Stimulated activated CD8-positive, alpha-beta memory T cell treated with anti-CD3 and anti-CD28 coated beads, Interleukin-4, amount 100 ng/mL, for 1 hour (primary cell): ENCODE data around the gene NEURL1.

Source experiments
- DNase-seq, 2 donors: peaks; one replicate each; pipeline ENCODE4 v3.0.0-alpha.2; 2020; ENCODE audit warnings: low read depth in 2 of 2, low spot score in 1 of 2

The NEURL1 gene

GRCh38 chr10:103582331-103583123, 89.0 kb downstream of the NEURL1 start:
- DNase-seq: no peak

GRCh38 chr10:103583871-103584215, 90.3 kb downstream of the NEURL1 start:
- no peak for DNase-seq

- DNase-seq: peak; percentile 8 to 31
Measured at GRCh38 chr10:103584216-103585010, 90.9 kb downstream of the NEURL1 start.

- DNase-seq: no peak
Measured at GRCh38 chr10:103585011-103585405, 91.5 kb downstream of the NEURL1 start.

DNA sequence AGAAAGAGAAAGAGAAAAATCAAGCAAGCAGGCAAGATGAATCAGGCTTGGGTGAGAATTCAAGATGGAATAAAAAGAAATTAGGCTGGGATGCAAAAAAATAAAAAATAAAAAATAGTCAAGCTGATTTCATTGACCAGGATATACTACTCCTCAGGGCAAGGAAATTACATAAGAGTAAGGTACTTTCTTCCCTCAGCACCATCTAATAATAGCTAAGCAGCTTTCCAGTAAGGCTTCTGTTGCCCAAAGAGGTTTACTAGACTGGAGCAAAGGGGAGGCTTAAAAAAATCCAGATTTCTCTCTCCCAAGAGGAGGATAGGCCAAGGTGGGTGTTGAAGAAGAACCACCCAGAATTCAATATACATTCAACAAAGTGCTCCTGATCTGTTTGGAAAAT, 93.6 kb downstream of the NEURL1 start:
- DNase-seq: no peak

GRCh38 chr10:103589074-103589630, 95.6 kb downstream of the NEURL1 start:
- DNase-seq: no peak

GRCh38 chr10:103590060-103590459, 96.6 kb downstream of the NEURL1 start:
- no peak for DNase-seq

DNA sequence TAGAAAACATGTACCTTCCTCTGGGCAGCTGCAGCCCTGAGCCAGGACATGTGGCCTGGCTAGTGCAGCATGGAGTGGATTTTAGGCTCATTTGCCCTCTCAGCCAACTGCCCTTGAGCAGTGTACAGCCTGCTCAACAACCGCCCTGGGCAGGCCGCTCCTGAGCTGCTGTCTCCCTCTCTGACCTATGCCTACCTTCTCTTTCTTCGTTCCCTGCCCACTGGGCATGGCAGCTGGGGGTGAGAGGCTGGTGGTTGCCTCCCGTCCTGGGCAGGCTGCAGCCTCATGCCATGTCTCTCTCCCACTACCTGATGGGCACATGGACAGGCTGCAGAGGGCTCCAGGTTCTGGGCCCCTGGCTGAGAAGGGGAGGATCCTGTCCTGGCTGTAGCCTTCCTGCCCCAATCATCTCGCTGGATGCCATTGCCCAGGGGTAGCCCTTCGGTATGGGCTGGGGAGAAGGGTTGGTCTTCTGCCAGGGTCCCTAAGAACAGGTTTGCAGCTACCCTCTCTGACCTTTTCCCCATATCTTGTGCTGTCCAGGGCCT, 97.3 kb downstream of the NEURL1 start:
- DNase-seq: no peak

GRCh38 chr10:103592186-103593021, 98.9 kb downstream of the NEURL1 start:
- DNase-seq: no peak

DNA sequence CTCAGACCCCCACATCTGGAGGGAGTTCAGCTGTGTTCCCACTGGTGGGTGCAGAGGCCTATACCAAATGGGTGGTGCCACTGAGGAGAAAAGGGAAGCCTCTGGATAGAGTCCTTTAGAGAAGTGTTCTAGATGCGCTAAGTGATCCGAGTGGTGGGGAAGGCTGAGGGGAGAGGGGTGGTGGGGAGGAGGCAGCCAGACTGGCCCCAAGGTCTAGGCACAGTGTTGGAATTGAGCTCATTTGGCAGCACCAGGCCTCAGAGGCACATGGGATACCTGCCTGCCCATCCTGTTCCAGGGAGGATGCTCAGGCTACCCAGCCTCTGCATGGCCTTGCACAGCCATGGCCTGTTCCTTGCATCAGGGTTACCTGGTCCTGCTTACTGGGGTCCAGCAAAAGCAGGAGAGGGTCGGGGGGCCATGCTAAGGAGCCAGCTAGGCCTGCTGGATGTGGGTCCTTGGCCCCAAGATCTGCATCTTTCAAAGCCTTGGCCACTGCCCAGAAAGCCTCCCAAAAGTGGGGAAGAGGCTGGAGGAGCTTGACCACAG, 99.6 kb downstream of the NEURL1 start:
- DNase-seq: no peak

DNA sequence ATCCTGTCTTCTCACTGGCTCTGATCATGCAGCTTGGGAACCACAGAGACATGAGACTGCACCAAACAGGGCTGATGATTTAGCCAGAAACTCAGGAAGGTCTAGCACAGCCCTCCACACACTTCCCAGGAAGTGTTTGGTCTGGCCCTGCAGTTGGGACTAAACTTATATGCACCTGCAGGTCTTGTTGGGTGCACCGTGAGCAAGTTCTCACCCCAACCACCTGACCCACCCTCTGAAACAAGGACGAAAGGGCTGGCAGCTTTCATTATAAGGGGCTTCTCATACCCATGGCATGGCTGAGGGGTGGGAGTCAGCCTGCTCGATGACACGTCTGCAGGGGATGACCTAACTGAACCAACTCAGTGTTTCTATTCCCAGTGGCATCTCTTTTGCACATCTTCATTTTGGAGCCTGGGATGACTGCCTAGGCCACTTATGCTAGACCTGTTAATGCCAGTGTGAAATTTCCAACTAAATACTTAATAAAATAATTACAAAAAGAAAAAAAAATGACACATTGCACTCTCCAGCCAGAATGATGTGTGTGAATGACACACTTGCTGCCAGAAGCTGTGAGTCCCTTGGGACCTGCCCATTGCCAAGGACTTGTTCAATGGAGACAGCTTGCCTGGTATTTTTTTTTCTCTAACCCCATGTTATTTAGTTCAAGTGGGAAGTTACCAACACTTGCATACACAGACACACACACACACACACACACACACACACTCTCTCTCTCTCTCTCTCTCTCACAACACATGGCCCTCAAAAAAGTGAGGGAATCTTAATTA, 102.6 kb downstream of the NEURL1 start:
- DNase-seq: no peak

- DNase-seq: no peak
Measured at GRCh38 chr10:103597003-103597402, 103.5 kb downstream of the NEURL1 start.

GRCh38 chr10:103598654-103599115, 105.2 kb downstream of the NEURL1 start:
- no peak for DNase-seq

GRCh38 chr10:103599211-103599610, 105.7 kb downstream of the NEURL1 start:
- DNase-seq: no peak

- DNase-seq: no peak
Measured at GRCh38 chr10:103599907-103600306, 106.4 kb downstream of the NEURL1 start.

DNA sequence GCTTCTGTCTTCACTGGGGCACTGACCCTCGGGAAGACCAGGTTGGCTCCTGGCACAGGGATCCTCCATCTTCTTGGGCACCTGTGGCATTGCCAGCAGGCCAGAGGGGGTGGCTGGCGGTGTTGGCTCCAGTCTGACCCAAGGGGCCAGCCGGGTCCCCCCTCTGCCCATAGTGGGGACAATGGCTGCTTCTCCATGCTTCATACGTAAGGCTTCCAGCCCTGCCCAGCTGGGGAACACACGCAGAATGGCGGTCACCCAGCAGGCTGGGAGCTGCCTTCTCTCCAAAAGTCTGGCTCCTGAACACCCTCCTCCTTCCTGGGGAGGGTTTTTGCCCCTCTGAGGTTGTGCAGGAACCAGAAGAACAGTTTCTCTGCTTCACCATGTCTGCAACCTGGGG, 106.8 kb downstream of the NEURL1 start:
- no peak for DNase-seq

GRCh38 chr10:103600956-103601569, 107.6 kb downstream of the NEURL1 start:
- DNase-seq: no peak

GRCh38 chr10:103602028-103602851, 108.7 kb downstream of the NEURL1 start:
- no peak for DNase-seq

DNA sequence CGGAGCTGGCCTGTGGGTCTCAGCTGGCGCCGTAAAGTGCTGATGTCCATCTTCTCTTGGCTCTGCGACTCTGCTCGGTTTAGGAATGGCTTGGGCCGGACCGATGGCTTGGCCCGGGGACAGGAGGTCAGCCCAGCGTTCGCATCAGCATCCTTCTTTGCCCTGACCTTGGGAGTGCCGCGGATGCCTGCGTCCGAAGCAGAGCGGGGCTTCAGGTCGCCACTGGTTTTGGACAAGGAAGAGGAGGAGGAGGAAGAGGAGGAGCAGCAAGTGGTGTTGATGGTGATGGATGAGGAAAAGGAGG, 109.3 kb downstream of the NEURL1 start:
- no peak for DNase-seq
